HG03064 (cell line): ENCODE results near the gene AKAP8.
"Not testable (repeated sequence)": the region's sequence is repeated elsewhere in the genome, so short reads cannot be mapped to it uniquely, and the experiment has no call there.

Source experiments
- ATAC-seq: cut with Tn5 transposase; IDR thresholded peaks from one replicate; pipeline ENCODE4 v1.9.1; 2021; ENCODE audit warnings: low read depth; ENCODE audit not compliant: unreplicated experiment

Gene AKAP8

GRCh38 chr19:15374105-15374651 is 5.4 kb downstream of the AKAP8 start:
- ATAC-seq = no peak

GRCh38 chr19:15373644-15374043 is 5.9 kb downstream of the AKAP8 start:
- ATAC-seq = no peak

GRCh38 chr19:15372891-15373301 is 6.7 kb downstream of the AKAP8 start:
- no peak for ATAC-seq

GRCh38 chr19:15372470-15372869 is 7.1 kb downstream of the AKAP8 start:
- no peak for ATAC-seq

- no peak for ATAC-seq
Observed at GRCh38 chr19:15371786-15372380, 7.7 kb downstream of the AKAP8 start.

GRCh38 chr19:15371119-15371518 is 8.5 kb downstream of the AKAP8 start:
- ATAC-seq = no peak

GRCh38 chr19:15369594-15369891 is 10.0 kb downstream of the AKAP8 start:
- ATAC-seq = no peak

- no peak for ATAC-seq
Observed at GRCh38 chr19:15368798-15369593, 10.6 kb downstream of the AKAP8 start.

GRCh38 chr19:15368051-15368632 is 11.4 kb downstream of the AKAP8 start:
- no peak for ATAC-seq

- ATAC-seq = no peak
Observed at GRCh38 chr19:15367439-15367838, 12.1 kb downstream of the AKAP8 start.

- ATAC-seq = no peak
Observed at GRCh38 chr19:15365264-15365663, 14.3 kb downstream of the AKAP8 start.

- not testable (repeated sequence) for ATAC-seq
Observed at GRCh38 chr19:15363791-15364190, 15.8 kb downstream of the AKAP8 start.

GRCh38 chr19:15363048-15363447 is 16.5 kb downstream of the AKAP8 start:
- not testable (repeated sequence) for ATAC-seq

- not testable (repeated sequence) for ATAC-seq
Observed at GRCh38 chr19:15360015-15360414, 19.6 kb downstream of the AKAP8 start.

- ATAC-seq = no peak
Observed at GRCh38 chr19:15358918-15359317, 20.7 kb downstream of the AKAP8 start.

GRCh38 chr19:15357906-15358305 is 21.7 kb downstream of the AKAP8 start:
- ATAC-seq = no peak

GRCh38 chr19:15354566-15355296 is 24.9 kb downstream of the AKAP8 start:
- ATAC-seq = no peak

GRCh38 chr19:15353908-15354307 is 25.7 kb downstream of the AKAP8 start:
- no peak for ATAC-seq

- ATAC-seq = not testable (repeated sequence)
Observed at GRCh38 chr19:15352535-15352934, 27.1 kb downstream of the AKAP8 start.

- ATAC-seq = not testable (repeated sequence)
Observed at GRCh38 chr19:15341328-15341727, 38.3 kb downstream of the AKAP8 start.

GRCh38 chr19:15340086-15340485 is 39.5 kb downstream of the AKAP8 start:
- no peak for ATAC-seq
